HPDE6-E6E7 (cell line): ENCODE data around the gene ZNF521.

Experiments
- DNase-seq: peaks from one replicate; pipeline ENCODE4 v3.0.0; 2011; ENCODE audit warnings: missing footprints; ENCODE audit errors: extremely low spot score

ZNF521 gene

DNA sequence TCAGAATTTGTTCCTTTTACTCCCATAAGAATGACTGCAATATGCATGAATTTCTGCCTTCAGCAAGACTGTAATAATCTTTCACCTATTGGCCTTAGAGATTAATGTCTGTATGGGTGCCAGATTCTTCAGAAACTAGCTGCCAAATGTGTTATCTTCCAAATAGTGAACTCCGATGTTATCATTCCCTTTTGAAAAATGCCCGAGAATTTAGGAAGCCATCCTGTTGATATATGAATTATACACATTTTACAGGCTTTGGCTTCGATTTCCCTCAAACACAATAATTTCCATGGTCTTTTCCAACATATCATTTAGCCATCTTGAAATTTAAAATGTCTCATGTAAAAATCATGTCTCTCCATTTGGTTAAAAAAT lies 101.5 kb downstream of the ZNF521 start:
- DNase-seq: no peak

- no peak for DNase-seq
These were observed 103.2 kb downstream of the ZNF521 start for GRCh38 chr18:25248755-25249154.

- DNase-seq: no peak
These were observed 104.2 kb downstream of the ZNF521 start for GRCh38 chr18:25247725-25248124.

DNA sequence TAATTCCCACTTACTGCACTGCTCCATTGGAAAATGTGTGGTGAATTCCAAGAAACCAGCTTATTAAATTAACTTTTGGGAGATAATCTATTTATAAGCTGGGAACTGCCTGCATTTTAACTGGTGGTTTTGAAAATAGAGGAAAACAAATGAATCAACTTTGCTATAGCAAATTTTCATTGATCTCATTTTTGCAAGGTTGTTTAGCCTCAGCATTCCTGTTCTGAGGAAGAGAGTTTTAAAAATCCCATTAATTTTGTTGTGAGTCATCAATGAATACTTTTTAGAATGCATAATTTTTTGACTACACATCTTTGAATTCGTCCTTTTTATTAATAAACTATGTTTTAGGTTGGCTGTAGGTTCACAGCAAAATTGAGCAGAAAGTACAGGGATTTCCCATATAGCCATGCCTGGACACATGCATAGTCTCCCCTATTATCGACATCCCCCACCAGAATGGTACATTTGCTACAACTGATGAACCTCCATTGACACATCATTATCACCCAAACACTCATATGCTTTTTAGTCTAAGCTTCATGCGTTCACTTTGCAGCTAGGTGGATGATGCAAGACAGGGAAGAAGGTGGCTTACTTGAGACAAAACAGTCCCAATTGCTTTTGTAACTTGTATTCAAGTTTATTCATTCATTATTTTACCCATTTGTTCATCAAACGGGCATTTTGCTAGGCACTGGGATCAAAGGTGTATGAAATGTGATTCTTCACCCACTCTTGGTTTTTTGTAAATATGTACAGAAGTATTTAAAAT lies 106.9 kb downstream of the ZNF521 start:
- DNase-seq: no peak

- no peak for DNase-seq
These were observed 107.8 kb downstream of the ZNF521 start for GRCh38 chr18:25244170-25244569.

- DNase-seq: no peak
These were observed 108.2 kb downstream of the ZNF521 start for GRCh38 chr18:25243754-25244153.

- no peak for DNase-seq
These were observed 108.7 kb downstream of the ZNF521 start for GRCh38 chr18:25243257-25243656.

- DNase-seq: no peak
These were observed 111.6 kb downstream of the ZNF521 start for GRCh38 chr18:25240420-25240770.

- no peak for DNase-seq
These were observed 112.2 kb downstream of the ZNF521 start for GRCh38 chr18:25239581-25240419.

- DNase-seq: no peak
These were observed 112.8 kb downstream of the ZNF521 start for GRCh38 chr18:25239151-25239550.

- DNase-seq: no peak
These were observed 114.2 kb downstream of the ZNF521 start for GRCh38 chr18:25237571-25238267.

- DNase-seq: no peak
These were observed 115.2 kb downstream of the ZNF521 start for GRCh38 chr18:25236736-25237135.

DNA sequence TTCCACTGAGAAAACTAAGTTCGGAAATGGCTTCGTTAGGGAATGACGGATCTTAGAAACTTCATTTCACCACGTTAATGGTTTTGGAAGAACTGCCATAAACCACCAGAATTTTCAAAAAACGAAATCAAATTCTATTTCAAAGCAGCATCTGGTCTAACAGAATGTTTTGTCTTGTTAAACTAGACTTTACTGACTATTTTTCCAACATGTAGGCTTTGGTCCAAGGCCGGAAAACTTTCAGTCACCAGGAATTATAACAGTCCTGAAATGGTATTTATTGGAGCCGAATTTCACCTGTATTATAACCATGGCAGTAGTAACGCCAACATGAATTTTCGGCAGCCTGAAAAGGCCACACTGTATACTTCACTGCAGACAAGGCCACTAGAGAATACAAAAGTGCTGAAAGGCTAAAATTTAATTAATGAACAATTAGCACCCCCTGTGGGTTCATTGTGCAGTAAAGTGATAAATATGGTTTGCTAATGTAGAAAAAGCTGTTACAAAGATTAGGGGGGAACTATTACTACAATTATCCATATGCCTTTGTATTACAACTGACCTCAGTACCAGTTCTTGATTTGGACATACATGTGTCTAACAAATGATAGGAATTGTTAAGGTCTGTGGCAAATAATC lies 116.4 kb downstream of the ZNF521 start:
- no peak for DNase-seq

GRCh38 chr18:25234740-25235345 lies 117.1 kb downstream of the ZNF521 start:
- DNase-seq: no peak

- DNase-seq: no peak
These were observed 117.7 kb downstream of the ZNF521 start for GRCh38 chr18:25234322-25234639.

DNA sequence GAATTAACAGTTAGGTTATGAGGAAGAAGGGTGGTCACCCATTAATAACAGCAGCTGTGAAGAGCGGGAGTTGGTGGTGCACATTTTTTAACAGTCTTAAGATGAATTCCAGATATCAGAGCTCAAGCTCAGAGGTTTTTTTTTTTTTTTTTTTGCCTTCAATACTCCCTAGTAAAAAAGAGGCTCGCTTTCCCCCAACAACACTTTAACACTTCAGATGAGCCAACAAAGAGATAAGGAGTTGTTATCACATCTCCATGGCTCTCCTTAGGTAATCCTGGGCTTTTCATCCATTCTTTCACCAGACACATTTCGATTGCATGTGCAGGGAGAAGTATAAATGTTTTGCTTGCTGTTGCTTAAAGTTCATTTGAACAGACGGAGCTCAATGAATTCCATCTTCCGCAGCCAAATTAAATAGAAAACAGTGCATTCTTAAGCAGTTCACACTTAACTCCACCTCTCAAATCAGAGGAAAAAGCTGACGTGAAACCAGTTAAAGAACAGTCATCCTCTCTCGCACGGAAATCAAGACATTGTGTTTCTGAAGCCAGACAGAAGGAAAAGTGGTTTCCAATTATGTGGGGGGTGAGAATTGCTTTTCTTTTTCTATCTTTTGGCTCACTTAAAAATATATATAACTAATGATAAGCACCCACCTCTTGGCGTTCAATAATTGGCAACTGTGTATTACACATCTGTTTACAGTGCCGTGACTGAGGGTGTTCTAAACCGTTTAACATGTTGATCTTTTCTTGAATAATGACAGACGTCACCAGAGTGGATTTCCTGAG lies 118.2 kb downstream of the ZNF521 start:
- no peak for DNase-seq

- DNase-seq: no peak
These were observed 120.7 kb downstream of the ZNF521 start for GRCh38 chr18:25231327-25231691.

GRCh38 chr18:25230658-25231326 lies 121.2 kb downstream of the ZNF521 start:
- no peak for DNase-seq

DNA sequence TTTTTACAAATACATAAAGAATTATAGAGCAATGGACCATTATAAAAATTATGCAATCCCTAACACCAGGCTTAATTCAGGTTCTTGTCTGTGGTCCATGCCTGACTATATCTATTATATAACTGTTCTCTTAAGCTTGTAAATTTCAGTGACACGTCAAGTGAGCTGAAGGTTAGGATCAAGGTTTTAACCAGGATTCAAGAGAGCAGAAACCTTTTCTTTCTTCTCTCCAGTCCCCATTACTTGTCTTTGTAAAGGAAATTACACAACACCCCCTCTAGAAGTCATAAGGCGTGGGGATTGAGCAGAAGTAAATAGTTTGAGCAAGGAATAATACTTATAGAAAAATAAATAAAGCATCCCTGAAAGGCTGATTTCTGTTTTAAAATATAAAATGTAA lies 122.0 kb downstream of the ZNF521 start:
- no peak for DNase-seq

- DNase-seq: no peak
These were observed 122.9 kb downstream of the ZNF521 start for GRCh38 chr18:25229081-25229480.

- no peak for DNase-seq
These were observed 123.6 kb downstream of the ZNF521 start for GRCh38 chr18:25228410-25228809.
